GM12891 (cell line): ENCODE results near the gene ZBTB9.
A peak's percentile ranks its signal among the peaks of the same experiment; 100 is the strongest.

Experiments
- DNase-seq: peaks from one replicate; pipeline ENCODE4 v3.0.0; 2011; ENCODE audit warnings: low spot score; ENCODE audit not compliant: insufficient read length
- FAIRE-seq: peaks from 2 replicates; lab custom pipeline; 2011; peaks lifted over from hg19 to GRCh38; lab: Jason Lieb, UNC
- PAX5 ChIP-seq: IDR thresholded peaks from 2 replicates; pipeline ENCODE4 v1.6.1; 2011; ENCODE audit warnings: low read length, moderate library complexity, mild to moderate bottlenecking; ENCODE audit not compliant: insufficient read depth, severe bottlenecking
- POLR2A ChIP-seq: IDR thresholded peaks from 2 replicates; pipeline ENCODE4 v1.6.1; 2011; ENCODE audit warnings: low read depth, low read length, control low read depth
- POLR2AphosphoS5 ChIP-seq: IDR thresholded peaks from 2 replicates; pipeline ENCODE4 v1.6.1; 2011; ENCODE audit warnings: low read depth, low read length, control low read depth
- POU2F2 ChIP-seq: IDR thresholded peaks from 2 replicates; pipeline ENCODE4 v1.6.1; 2011; ENCODE audit warnings: low read depth, mild to moderate bottlenecking, control low read depth, low read length, moderate library complexity
- SPI1 ChIP-seq: IDR thresholded peaks from 2 replicates; pipeline ENCODE4 v1.6.1; 2011; ENCODE audit warnings: low read depth, low read length, control low read depth
- TAF1 ChIP-seq: IDR thresholded peaks from 2 replicates; pipeline ENCODE4 v1.6.1; 2011; ENCODE audit warnings: low read depth, low read length, control low read depth

The ZBTB9 gene

DNA sequence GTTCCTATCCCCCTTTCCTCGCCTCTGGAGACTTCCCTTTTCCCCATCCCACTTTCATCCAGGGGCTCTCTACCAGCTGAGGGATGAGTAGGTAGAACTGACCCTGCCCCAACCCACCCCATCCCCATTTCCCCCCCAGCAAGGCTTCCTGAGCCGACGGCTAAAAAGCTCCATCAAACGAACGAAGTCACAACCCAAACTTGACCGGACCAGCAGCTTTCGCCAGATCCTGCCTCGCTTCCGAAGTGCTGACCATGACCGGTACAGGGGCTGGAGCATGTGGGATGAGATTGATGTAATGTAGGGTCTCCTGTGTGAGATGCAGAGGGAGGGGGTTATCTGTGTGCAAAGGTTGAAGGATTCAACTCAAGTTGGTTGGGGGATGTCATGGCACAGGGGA, 21.8 kb upstream of the ZBTB9 start:
- FAIRE-seq (no peak), DNase-seq (no peak)
- TF ChIP-seq SPI1: no peak
- no peak for TF ChIP-seq POLR2AphosphoS5
- no peak for TF ChIP-seq POLR2A
- no peak for TF ChIP-seq POU2F2
- no peak for TF ChIP-seq PAX5
- no peak for TF ChIP-seq TAF1

- no peak for DNase-seq
- FAIRE-seq: no peak
- TF ChIP-seq SPI1: no peak
- no peak for TF ChIP-seq TAF1
- no peak for TF ChIP-seq POLR2A
- no peak for TF ChIP-seq POU2F2
- TF ChIP-seq PAX5: no peak
- no peak for TF ChIP-seq POLR2AphosphoS5
Observed at GRCh38 chr6:33433001-33433543, 21.3 kb upstream of the ZBTB9 start.

- no peak for DNase-seq
- FAIRE-seq: no peak
- no peak for TF ChIP-seq SPI1
- no peak for TF ChIP-seq PAX5
- no peak for TF ChIP-seq TAF1
- TF ChIP-seq POLR2A: no peak
Observed at GRCh38 chr6:33433544-33434191, 20.7 kb upstream of the ZBTB9 start.

GRCh38 chr6:33434961-33435360, 19.4 kb upstream of the ZBTB9 start:
- DNase-seq: no peak
- no peak for FAIRE-seq
- TF ChIP-seq TAF1 (no peak), SPI1 (no peak), POU2F2 (no peak), POLR2A (no peak), PAX5 (no peak), POLR2AphosphoS5 (no peak)

- FAIRE-seq (no peak), DNase-seq (no peak)
- TF ChIP-seq TAF1: no peak
- no peak for TF ChIP-seq POU2F2
- TF ChIP-seq PAX5: no peak
- TF ChIP-seq POLR2AphosphoS5: no peak
- TF ChIP-seq POLR2A: no peak
- no peak for TF ChIP-seq SPI1
Observed at GRCh38 chr6:33437666-33438065, 16.7 kb upstream of the ZBTB9 start.

DNA sequence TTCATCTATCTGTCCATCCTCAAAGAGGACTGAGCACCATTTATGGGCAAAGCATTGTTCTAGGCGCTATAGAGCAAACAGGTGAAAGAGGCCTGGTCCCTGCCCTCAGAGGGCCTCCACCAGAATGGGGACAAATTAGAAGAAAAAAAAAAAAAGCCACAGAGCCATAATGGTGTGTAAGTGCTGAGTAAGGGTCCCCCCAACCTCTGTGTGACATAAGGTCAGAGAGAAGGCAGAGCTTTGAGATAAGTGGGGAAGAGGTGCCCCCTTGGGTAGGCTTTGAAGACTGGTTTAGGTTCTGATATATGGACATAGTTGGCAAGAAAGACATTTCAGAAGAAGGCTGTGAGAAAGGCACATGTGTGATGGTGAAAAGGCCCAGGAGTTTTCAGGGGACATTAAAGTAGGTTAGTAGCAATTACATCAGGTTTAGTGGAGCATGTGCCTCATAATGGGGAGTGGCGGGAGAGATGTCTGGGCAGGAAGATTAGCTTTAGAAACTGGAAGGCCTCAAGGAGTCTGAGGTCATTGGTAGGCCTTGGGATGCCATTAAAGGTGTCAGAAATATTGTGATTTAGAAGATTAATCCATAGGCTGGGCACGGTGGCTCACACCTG, 15.3 kb upstream of the ZBTB9 start:
- DNase-seq (no peak), FAIRE-seq (no peak)
- TF ChIP-seq TAF1 (no peak), PAX5 (no peak), POLR2A (no peak), SPI1 (no peak), POLR2AphosphoS5 (no peak), POU2F2 (no peak)

- DNase-seq (no peak), FAIRE-seq (no peak)
- TF ChIP-seq SPI1 (no peak), TAF1 (no peak), POU2F2 (no peak), POLR2AphosphoS5 (no peak), PAX5 (no peak), POLR2A (no peak)
Observed at GRCh38 chr6:33439956-33440648, 14.3 kb upstream of the ZBTB9 start.

DNA sequence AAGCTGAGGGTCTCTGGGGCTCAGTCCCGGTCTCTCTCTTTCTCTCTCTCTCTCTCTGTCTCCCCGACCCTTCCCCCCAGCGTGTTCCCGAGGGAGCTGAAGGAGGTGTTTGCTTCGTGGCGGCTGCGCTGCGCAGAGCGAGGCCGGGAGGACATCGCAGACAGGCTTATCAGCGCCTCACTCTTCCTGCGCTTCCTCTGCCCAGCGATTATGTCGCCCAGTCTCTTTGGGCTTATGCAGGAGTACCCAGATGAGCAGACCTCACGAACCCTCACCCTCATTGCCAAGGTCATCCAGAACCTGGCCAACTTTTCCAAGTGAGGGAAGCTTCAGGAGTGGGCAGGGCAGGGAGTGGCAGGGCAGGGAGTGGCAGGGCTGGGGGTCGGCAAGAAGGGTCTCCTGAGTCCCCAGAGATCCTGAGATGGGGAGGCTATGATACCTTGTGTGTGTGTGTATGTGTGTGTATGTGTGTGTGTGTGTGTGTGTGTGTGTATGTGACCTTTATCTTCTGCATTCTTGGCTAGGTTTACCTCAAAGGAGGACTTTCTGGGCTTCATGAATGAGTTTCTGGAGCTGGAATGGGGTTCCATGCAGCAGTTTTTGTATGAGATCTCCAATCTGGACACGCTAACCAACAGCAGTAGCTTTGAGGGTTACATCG, 13.6 kb upstream of the ZBTB9 start:
- FAIRE-seq (no peak), DNase-seq (peak; percentile 9)
- no peak for TF ChIP-seq POU2F2

GRCh38 chr6:33441457-33441856, 12.9 kb upstream of the ZBTB9 start:
- FAIRE-seq: no peak
- TF ChIP-seq TAF1 (no peak), POU2F2 (no peak), POLR2AphosphoS5 (no peak), PAX5 (no peak), SPI1 (no peak), POLR2A (no peak)
- no peak for DNase-seq
